IPS DF 6.9 (cell line): Measurements from ENCODE around the gene MAP1S.
"Not testable (repeated sequence)": the region's sequence is repeated elsewhere in the genome, so short reads cannot be mapped to it uniquely, and the experiment has no call there.

ENCODE experiments used
- DNase-seq: peaks from one replicate; pipeline ENCODE4 v3.0.0-alpha.2; 2013; ENCODE audit warnings: low read depth, low spot score
- H3K27ac ChIP-seq: one replicate; pipeline ENCODE4 v1.5.1; 2013; ENCODE audit warnings: low read length, control low read depth
- H3K27me3 ChIP-seq: 2 replicates; pipeline ENCODE4 v1.6.1; 2013; ENCODE audit warnings: mild to moderate bottlenecking, low read length; ENCODE audit not compliant: control insufficient read depth, insufficient read depth
- H3K36me3 ChIP-seq: 2 replicates; pipeline ENCODE4 v1.6.1; 2013; ENCODE audit warnings: low read length; ENCODE audit not compliant: control insufficient read depth, insufficient read depth
- H3K4me1 ChIP-seq: 2 replicates; pipeline ENCODE4 v1.6.1; 2013; ENCODE audit warnings: low read length; ENCODE audit not compliant: control insufficient read depth, insufficient read depth
- H3K4me3 ChIP-seq: 2 replicates; pipeline ENCODE4 v1.5.1; 2013; ENCODE audit warnings: mild to moderate bottlenecking, low read length
- H3K9me3 ChIP-seq: 2 replicates; pipeline ENCODE4 v1.6.1; 2013; ENCODE audit warnings: low read length, inconsistent platforms; ENCODE audit not compliant: control insufficient read depth, insufficient read depth
- WGBS: extraction: QIAGEN DNeasy Blood & Tissue Kit; methylation state at CpG from one replicate; pipeline ENCODE4 v1.1.7; 2013; ENCODE audit warnings: mixed read lengths, missing lambda C conversion rate; ENCODE audit not compliant: insufficient read length, insufficient coverage; 5-methylcytosine and 5-hydroxymethylcytosine counted together

Gene MAP1S

DNA sequence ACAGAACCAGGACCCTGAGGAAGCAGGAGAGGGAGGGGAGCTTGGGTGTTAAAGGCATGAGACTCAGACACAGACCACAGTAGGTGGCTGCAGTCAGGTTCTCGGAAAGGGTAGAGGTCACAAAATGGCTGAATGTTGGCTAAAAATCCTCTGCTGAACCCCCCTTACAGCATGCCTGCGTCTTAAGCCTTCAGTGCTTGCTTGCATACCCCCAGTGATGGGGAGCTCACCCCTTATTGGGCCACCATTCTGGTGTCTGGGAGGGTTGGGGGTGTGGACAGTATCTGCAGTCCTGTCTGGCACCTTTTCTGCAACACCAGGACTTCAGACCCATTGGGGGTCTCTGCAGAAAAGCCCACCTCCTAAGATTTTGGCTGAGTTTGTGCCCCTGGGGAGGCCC is 61.5 kb downstream of the MAP1S start:
- H3K4me3 ChIP-seq: no peak overlapping the region
- H3K27ac ChIP-seq: no peak overlapping the region
- H3K27me3 ChIP-seq: no peaks in the 10 kb centered on the region
- no peak for DNase-seq
- H3K4me1 ChIP-seq: no peaks in the 10 kb centered on the region; the same call in 1 of the 2 replicates
- no CpG with 5 or more reads among the region's 2 CpGs for WGBS
- H3K36me3 ChIP-seq: 0 out of 2 replicates have a peak, but pooled peaks cover 4% of the 10 kb centered on the region
- no peaks in the 10 kb centered on the region for H3K9me3 ChIP-seq

DNA sequence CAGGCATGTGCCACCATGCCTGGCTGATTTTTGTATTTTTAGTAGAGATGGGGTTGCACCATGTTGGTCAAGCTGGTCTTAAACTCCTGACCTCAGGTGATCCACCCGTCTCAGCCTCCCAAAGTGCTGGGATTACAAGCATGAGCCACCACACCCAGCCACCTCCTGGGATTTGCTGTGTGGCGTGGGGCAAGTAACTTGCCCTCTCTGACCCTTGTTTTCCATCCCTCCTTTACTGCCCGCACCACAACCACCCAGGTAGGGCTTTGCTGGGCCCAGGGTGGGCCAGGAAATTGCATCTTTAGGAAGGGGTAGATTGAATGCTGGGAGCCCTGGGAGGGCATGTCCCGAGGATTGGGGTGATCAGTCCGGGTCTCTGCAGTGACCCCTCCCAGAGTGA is 64.4 kb downstream of the MAP1S start:
- not testable (repeated sequence) for H3K27me3 ChIP-seq, H3K27ac ChIP-seq, H3K36me3 ChIP-seq, H3K9me3 ChIP-seq, H3K4me1 ChIP-seq, H3K4me3 ChIP-seq, DNase-seq
- no CpG with 5 or more reads among the region's 5 CpGs for WGBS
